SK-N-SH treated with all-trans-retinoic acid at 6 μM for 48 hours (cell line): ENCODE measurements around the gene FUOM.

Experiments used
- CREB5 ChIP-seq: fragments of 250-450 bp; sonication (Bioruptor Pico); IDR thresholded peaks from 2 replicates; pipeline ENCODE4 v1.5.1; 2020; ENCODE audit warnings: low read depth, mild to moderate bottlenecking, moderate library complexity
- RARB ChIP-seq: fragments of 250-450 bp; sonication (Bioruptor Pico); IDR thresholded peaks from 2 replicates; pipeline ENCODE4 v1.8.0; 2021; ENCODE audit warnings: mild to moderate bottlenecking, moderate library complexity
- ZFP30 ChIP-seq: fragments of 450-650 bp; formaldehyde crosslinking; IDR thresholded peaks from 2 replicates; pipeline ENCODE4 v1.5.0; 2022; ENCODE audit warnings: mild to moderate bottlenecking, moderate library complexity
- ZNF8 ChIP-seq: fragments of 450-650 bp; formaldehyde crosslinking; IDR thresholded peaks from 2 replicates; pipeline ENCODE4 v1.5.0; 2020; ENCODE audit warnings: mild to moderate bottlenecking, moderate library complexity

- TF ChIP-seq ZNF8: no peak
- no peak for TF ChIP-seq ZFP30 (CRISPR knock-in tag)
- no peak for TF ChIP-seq CREB5
- TF ChIP-seq RARB: no peak
Measured at GRCh38 chr10:133385214-133385613, 27.4 kb upstream of the FUOM start.
